AG10803 (cell line): ENCODE measurements around the gene FRMD4A.
A peak's percentile ranks its signal among the peaks of the same experiment; 100 is the strongest.

Source experiments
- DNase-seq: peaks from one replicate; pipeline ENCODE4 v3.0.0; 2010; ENCODE audit warnings: low read depth
- H3K4me3 ChIP-seq: 2 replicates; pipeline ENCODE4 v1.5.1; 2011; ENCODE audit warnings: mild to moderate bottlenecking, low read length, control low read depth
- CTCF ChIP-seq: conservative IDR thresholded peaks from 2 replicates; pipeline ENCODE4 v1.5.1; 2011; ENCODE audit warnings: mild to moderate bottlenecking, low read length, control low read depth, inconsistent platforms

The FRMD4A gene

GRCh38 chr10:14330388-14331061 lies at the start of gene FRMD4A:
TSS of gene FRMD4A (minus strand) at chr10:14330924.
- no peak for TF ChIP-seq CTCF
- H3K4me3 ChIP-seq = no peak within 1 kb of the TSS
- DNase-seq = no peak

DNA sequence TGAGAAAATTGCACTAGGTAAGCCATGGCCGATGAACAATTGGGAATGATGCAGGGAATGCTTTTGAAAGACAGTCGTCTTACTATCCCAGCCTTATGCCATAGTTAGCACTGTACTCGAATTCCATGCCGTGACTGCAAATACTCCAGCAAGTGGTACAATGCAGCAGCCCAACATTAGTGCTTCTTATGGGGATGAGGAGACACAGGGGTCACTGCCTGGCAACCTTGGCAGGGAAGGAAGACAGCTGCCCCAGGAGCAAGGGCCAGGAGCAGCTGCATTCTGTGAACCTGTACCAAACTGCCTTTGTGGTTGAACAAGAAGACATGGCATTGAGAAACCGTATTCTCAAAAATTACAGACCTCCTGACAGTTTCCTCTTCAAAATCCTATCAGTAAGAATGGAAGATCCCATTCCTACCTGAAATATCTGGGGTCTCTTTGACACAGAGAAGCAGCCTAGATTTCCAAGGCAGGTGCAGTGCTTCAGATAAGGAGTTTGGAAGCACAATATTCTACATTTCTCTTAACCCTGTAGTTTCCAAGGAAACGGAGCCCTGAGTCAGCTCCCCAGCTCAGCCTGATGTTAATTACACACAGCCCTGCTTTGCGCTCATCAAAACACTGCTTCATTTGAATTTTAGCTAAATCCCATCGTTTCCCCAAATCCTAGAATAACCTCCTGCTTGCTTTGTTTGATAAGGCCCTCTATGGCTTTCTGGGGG lies 49.0 kb upstream of the FRMD4A start:
- no peak overlapping the region for H3K4me3 ChIP-seq
- no peak for TF ChIP-seq CTCF
- no peak for DNase-seq

- DNase-seq = no peak
- no peak for TF ChIP-seq CTCF
- H3K4me3 ChIP-seq = no peak overlapping the region
These were observed 47.8 kb upstream of the FRMD4A start for GRCh38 chr10:14378387-14378960.

DNA sequence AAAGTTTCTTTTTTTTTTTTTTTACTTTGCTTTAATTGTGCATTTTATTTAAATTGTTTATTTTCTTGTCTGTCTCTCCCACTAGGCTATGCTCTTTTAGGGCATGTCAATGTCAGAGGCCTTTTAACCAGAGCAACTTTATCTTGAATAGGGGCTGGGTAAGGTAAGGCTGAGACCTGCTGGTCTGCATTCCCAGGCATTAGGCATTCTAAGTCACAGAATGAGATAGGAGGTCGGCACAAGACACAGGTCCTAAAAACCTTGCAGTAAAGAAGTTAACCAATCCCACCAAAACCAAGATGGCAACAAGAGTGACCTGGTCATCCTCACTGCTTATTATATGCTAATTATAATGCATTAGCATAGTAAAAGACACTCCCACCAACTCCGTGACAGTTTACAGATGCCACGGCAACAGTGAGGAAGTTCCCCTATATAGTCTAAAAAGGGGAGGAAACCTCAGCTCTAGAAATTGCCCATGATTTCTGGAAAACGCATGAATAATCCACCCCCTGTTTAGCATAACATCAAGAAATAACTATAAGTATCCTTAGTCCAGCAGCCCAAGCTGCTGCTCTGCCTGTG lies 47.0 kb upstream of the FRMD4A start:
- TF ChIP-seq CTCF = no peak
- H3K4me3 ChIP-seq = no peak overlapping the region
- no peak for DNase-seq

DNA sequence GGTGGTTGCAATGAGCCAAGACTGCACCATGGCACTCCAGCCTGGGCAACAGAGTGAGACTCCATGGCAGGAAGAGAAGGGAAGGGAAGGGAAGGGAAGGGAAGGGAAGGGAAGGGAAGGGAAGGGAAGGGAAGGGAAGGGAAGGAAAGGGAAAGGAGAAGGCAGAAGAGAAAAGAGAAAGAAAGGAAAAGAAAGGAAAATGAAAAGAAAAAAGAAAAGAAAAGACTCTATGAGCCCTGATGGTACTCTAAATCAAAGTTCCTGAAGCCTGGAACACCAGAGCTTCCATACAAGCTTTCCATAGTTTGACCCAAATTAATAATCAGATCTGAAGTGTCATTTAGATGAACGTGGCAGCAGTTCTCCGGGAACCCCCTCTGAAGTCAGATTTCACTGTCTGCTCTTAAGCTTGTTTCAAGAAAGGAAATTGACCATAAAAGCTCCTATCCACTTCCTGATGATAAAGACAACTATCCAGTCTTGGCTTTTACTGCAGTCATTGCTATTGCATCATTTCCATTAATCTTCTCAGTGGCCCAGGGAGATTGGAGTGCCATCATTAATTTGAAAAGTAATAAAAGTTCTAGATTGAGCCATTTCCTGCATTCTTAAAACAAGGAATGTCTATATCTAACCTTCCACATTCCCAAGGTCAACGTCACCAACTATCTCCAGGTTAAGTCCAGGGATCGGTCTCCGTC lies 44.2 kb upstream of the FRMD4A start:
- no peak overlapping the region for H3K4me3 ChIP-seq
- DNase-seq = peak; percentile 55
- TF ChIP-seq CTCF = no peak

DNA sequence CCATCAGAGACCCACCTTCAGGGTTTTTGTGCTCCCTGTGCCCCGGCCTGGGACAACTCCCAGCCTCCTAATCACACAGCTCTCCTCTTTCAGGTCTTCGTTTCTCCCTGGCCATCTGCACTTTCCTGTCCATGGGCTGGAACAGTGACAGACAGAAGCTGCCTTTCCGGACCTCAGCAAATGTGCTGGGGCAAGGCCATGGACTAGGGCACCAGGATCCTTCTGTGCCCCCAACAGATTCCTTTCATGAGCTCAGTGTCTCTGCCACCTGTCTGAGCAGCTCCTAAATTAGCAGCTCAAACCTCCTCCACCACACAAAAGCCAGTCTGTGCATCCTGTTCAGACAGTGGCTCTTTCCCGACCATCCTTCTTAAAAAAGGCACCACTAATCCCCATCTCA lies 41.9 kb upstream of the FRMD4A start:
- no peak for DNase-seq
- no peak for TF ChIP-seq CTCF

More for the DNA sequence above, 41.9 kb upstream of the FRMD4A start:
- H3K4me3 ChIP-seq = no peak overlapping the region
